Neural crest cell (in vitro differentiated cells): ENCODE data around the gene CEP95. TPM values are rescaled to one million over a fixed set of nuclear protein-coding genes. Genes with fewer than 3 reads are reported as not detected.

Experiments
- DNase-seq: peaks from one replicate; pipeline ENCODE4 v3.0.0; 2021; ENCODE audit warnings: low read depth, mixed read lengths, low spot score
- H3K27ac Mint-ChIP-seq: one replicate; pipeline ENCODE4 v1.8.0; 2021; ENCODE audit warnings: mild to moderate bottlenecking, mixed read lengths; ENCODE audit not compliant: unreplicated experiment
- H3K27me3 Mint-ChIP-seq: 2 replicates; pipeline ENCODE4 v1.8.0; 2021; ENCODE audit warnings: low read depth, mild to moderate bottlenecking, mixed read lengths
- H3K36me3 Mint-ChIP-seq: 2 replicates; pipeline ENCODE4 v1.8.0; 2021; ENCODE audit warnings: low read depth, mild to moderate bottlenecking, mixed read lengths
- H3K4me1 Mint-ChIP-seq: 2 replicates; pipeline ENCODE4 v1.8.0; 2021; ENCODE audit warnings: mixed read lengths
- H3K4me3 Mint-ChIP-seq: one replicate; pipeline ENCODE4 v1.8.0; 2021; ENCODE audit warnings: mild to moderate bottlenecking, mixed read lengths
- H3K9me3 Mint-ChIP-seq: 2 replicates; pipeline ENCODE4 v1.8.0; 2021; ENCODE audit warnings: mixed read lengths
- total RNA-seq: library from RNA; stranded (reverse); gene quantifications from 2 replicates; pipeline ENCODE4 v1.2.1, GENCODE V29; 2021
- TF ChIP-seq, protein P1 (sequence below): fragments of 200-600 bp; sonication (generic); conservative IDR thresholded peaks from 2 replicates; pipeline ENCODE4 v1.5.0; 2021; ENCODE audit warnings: antibody characterized with exemption, mild to moderate bottlenecking

Gene CEP95
- total RNA-seq, 1 donor from 2014 or later: 64.7 TPM

DNA sequence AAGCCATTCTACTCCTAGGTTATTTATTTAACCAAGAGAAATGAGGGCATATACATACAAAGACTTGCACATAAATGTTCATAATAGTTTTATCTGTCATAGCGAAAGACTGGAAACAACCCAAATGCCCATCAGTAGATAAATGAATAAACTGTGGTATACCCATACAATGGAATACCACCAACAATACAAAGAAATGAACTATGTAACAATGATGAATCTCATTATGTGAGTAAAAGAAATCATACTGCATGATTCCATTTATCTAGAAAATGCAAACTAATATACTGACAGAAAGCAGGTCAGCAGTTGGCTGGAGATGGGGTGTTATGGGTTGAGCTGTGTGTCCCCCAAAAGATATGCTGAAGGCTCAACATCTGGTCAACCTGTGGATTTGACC lies 57.3 kb downstream of the CEP95 start:
- H3K4me3 Mint-ChIP-seq: no peak overlapping the region
- peaks cover 9% of the 10 kb centered on the region for H3K36me3 Mint-ChIP-seq
- no peaks in the 10 kb centered on the region for H3K27me3 Mint-ChIP-seq
- DNase-seq: no peak
- TF ChIP-seq, protein P1, sequence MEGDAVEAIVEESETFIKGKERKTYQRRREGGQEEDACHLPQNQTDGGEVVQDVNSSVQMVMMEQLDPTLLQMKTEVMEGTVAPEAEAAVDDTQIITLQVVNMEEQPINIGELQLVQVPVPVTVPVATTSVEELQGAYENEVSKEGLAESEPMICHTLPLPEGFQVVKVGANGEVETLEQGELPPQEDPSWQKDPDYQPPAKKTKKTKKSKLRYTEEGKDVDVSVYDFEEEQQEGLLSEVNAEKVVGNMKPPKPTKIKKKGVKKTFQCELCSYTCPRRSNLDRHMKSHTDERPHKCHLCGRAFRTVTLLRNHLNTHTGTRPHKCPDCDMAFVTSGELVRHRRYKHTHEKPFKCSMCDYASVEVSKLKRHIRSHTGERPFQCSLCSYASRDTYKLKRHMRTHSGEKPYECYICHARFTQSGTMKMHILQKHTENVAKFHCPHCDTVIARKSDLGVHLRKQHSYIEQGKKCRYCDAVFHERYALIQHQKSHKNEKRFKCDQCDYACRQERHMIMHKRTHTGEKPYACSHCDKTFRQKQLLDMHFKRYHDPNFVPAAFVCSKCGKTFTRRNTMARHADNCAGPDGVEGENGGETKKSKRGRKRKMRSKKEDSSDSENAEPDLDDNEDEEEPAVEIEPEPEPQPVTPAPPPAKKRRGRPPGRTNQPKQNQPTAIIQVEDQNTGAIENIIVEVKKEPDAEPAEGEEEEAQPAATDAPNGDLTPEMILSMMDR: no peak
- H3K27ac Mint-ChIP-seq: no peak overlapping the region
- no peaks in the 10 kb centered on the region for H3K4me1 Mint-ChIP-seq
- no peaks in the 10 kb centered on the region for H3K9me3 Mint-ChIP-seq

DNA sequence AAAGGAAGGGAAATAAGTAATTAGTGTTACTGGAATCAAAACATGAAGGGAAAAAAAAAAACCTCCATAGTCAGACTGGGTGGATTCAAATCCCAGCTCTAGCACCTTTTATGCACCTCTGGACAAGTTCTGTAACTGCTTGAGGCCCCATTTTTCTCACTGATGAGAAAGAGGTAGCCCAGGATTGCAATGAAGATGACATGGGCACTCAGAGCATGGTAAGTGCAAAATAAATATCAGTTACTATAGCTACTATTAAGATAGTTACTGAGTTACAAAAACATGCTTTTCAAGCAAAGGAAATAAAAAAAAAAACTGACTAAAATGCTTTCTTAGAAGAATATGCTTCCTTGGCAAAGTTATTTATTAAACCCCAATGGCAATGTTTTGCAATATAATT lies 58.8 kb downstream of the CEP95 start:
- TF ChIP-seq, protein P1: no peak
- Mint-ChIP-seq H3K27ac (no peak overlapping the region), H3K9me3 (no peaks in the 10 kb centered on the region), H3K27me3 (no peaks in the 10 kb centered on the region), H3K36me3 (peaks cover 9% of the 10 kb centered on the region), H3K4me1 (no peaks in the 10 kb centered on the region), H3K4me3 (no peak overlapping the region)
- DNase-seq: no peak

DNA sequence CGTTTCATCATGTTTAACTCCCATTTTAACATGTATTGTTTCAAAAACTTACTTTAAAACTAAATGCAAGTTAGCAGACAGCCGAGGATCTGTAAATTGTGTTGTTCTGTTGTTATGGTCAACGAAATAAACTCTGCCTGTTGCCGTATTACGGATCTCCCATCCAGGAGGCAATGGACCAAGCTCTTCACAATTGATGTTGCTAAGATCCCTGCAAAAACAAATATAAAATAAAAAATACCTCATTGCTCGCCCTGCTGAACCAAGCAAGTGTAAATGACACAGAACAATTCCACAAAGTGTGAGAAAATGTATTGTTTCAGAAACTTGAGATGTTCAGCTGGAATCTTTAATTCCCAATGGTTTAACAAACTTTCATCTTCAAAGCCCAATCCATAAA lies 65.0 kb downstream of the CEP95 start:
- DNase-seq: no peak
- no peak overlapping the region for H3K4me3 Mint-ChIP-seq
- TF ChIP-seq, protein P1: no peak
- H3K36me3 Mint-ChIP-seq: peaks cover 4% of the 10 kb centered on the region
- H3K27ac Mint-ChIP-seq: no peak overlapping the region
- no peaks in the 10 kb centered on the region for H3K9me3 Mint-ChIP-seq
- H3K4me1 Mint-ChIP-seq: no peaks in the 10 kb centered on the region
- H3K27me3 Mint-ChIP-seq: no peaks in the 10 kb centered on the region

DNA sequence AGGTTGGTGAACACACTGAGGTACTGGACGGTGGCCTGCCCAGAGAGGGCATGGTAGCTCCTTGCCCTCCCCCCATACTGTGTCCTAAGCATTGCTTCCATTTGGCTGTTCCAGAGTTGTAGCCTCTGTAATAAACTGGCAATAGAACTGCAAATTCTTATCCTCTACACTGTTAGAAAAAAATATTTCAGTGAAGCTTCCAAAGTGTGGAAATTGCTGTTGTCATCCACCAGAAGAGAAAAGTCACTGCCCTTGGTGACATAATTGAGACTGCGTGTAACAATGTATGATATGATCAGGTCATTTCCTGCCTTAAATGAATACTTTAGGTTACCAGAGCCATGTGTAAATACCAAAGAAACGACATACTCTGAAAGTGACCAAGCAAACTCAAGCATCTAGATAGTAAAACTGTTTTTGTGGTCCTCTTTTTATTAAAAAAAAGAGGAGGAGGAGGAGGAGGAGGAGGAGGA lies 65.9 kb downstream of the CEP95 start:
- DNase-seq: no peak
- Mint-ChIP-seq H3K36me3 (peaks cover 4% of the 10 kb centered on the region), H3K9me3 (no peaks in the 10 kb centered on the region), H3K4me3 (no peak overlapping the region), H3K27ac (no peak overlapping the region), H3K4me1 (no peaks in the 10 kb centered on the region), H3K27me3 (no peaks in the 10 kb centered on the region)
- TF ChIP-seq, protein P1: no peak

DNA sequence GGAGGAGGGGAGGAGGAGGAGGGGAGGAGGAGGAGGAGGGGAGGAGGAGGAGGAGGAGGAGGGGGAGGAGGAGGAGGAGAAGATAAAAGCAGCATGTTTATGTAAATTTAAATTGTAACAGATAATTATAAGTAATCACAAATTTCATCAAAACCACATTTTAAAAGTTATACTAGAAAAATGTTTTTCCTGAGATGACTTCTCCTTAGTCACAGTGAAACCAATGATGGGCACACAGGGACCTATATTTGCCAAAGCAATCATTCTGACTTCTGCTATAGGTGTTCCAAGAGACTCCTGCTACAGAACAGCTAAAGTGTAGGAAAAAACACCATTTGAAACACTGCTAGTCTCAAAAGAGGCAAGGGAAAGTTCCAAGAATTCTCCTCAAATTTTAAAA lies 66.4 kb downstream of the CEP95 start:
- Mint-ChIP-seq H3K4me3 (no peak overlapping the region), H3K4me1 (no peaks in the 10 kb centered on the region), H3K36me3 (peaks cover 6% of the 10 kb centered on the region), H3K27ac (no peak overlapping the region), H3K27me3 (no peaks in the 10 kb centered on the region), H3K9me3 (no peaks in the 10 kb centered on the region)
- no peak for DNase-seq
- TF ChIP-seq, protein P1: no peak

DNA sequence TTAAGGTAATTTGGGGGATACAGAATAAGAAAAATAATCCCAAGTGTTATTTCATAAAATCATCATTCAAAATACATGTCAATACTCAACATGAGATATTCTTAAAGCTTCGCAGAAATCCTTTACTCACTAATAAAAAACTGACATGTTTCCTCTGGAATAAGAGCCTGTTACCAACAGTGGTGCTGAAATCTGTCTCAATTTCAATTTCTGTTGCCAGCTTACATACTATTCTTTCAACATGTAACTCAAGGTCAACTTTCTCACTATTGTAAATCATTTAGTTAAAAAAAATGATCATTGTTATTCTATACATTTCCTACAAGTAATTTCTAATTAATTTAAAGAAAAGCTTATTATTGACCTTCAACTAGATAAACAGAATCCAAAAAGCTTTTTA lies 67.9 kb downstream of the CEP95 start:
- no peaks in the 10 kb centered on the region for H3K4me1 Mint-ChIP-seq
- peaks cover 6% of the 10 kb centered on the region for H3K36me3 Mint-ChIP-seq
- no peak for DNase-seq
- H3K27me3 Mint-ChIP-seq: no peaks in the 10 kb centered on the region
- H3K27ac Mint-ChIP-seq: no peak overlapping the region
- H3K9me3 Mint-ChIP-seq: no peaks in the 10 kb centered on the region
- TF ChIP-seq, protein P1: no peak
- no peak overlapping the region for H3K4me3 Mint-ChIP-seq
